HepG2 (cell line): ENCODE data around the gene GALNT9.

Source experiments
- CTCF ChIP-seq: sonication (generic); formaldehyde crosslinking; IDR thresholded peaks from 2 replicates; pipeline ENCODE4 v1.5.0; 2020; ENCODE audit warnings: mild to moderate bottlenecking, missing genetic modification reagents, moderate library complexity
- EZH2 ChIP-seq: conservative IDR thresholded peaks from 2 replicates; pipeline ENCODE4 v1.6.1; 2012; ENCODE audit warnings: mild to moderate bottlenecking, low read depth, low read length, moderate library complexity
- MAFF ChIP-seq: IDR thresholded peaks from 2 replicates; pipeline ENCODE4 v1.6.1; 2011; ENCODE audit warnings: low read depth, low read length, improper control_type of control experiment
- RNF2 ChIP-seq: fragments of 450-650 bp; conservative IDR thresholded peaks from 2 replicates; pipeline ENCODE4 v1.6.1; 2016; ENCODE audit warnings: low read depth
- SATB2 ChIP-seq: sonication (generic); formaldehyde crosslinking; IDR thresholded peaks from 2 replicates; pipeline ENCODE4 v1.5.0; 2020; ENCODE audit warnings: missing genetic modification reagents
- SMARCE1 ChIP-seq: fragments of 450-650 bp; IDR thresholded peaks from 2 replicates; pipeline ENCODE4 v1.6.1; 2017; ENCODE audit warnings: borderline replicate concordance
- ZNF274 ChIP-seq: sonication (generic); formaldehyde crosslinking; IDR thresholded peaks from 2 replicates; pipeline ENCODE4 v1.5.1; 2020; ENCODE audit warnings: mild to moderate bottlenecking, missing genetic modification reagents
- ZNF382 ChIP-seq: sonication (generic); formaldehyde crosslinking; IDR thresholded peaks from 2 replicates; pipeline ENCODE4 v1.5.0; 2020; ENCODE audit warnings: missing genetic modification reagents, mild to moderate bottlenecking, borderline replicate concordance
- ZNF83 ChIP-seq: sonication (generic); formaldehyde crosslinking; IDR thresholded peaks from 2 replicates; pipeline ENCODE4 v1.4.0; 2020; ENCODE audit warnings: missing genetic modification reagents, mild to moderate bottlenecking, borderline replicate concordance

- TF ChIP-seq MAFF (no peak), EZH2 (no peak), ZNF83 (no peak), CTCF (no peak), SMARCE1 (no peak), ZNF274 (CRISPR knock-in tag) (no peak), SATB2 (CRISPR knock-in tag) (no peak), ZNF382 (no peak), RNF2 (no peak)
These were observed 9.3 kb downstream of the GALNT9 start for GRCh38 chr12:132319991-132320570.
